CD4-positive, alpha-beta T cell treated with Interleukin-2 at 100 ng/mL for 4 hours (primary cell): Measurements from ENCODE around the gene GNRH2.
"Not testable (repeated sequence)": the region's sequence is repeated elsewhere in the genome, so short reads cannot be mapped to it uniquely, and the experiment has no call there.

ENCODE experiments used
- DNase-seq: peaks from one replicate; pipeline ENCODE4 v3.0.0-alpha.2; 2020; ENCODE audit warnings: low spot score

GNRH2 gene

GRCh38 chr20:3073251-3073643 is 29.8 kb downstream of the GNRH2 start:
- DNase-seq, result not testable (repeated sequence)

GRCh38 chr20:3074812-3075211 is 31.4 kb downstream of the GNRH2 start:
- DNase-seq, result no peak

- DNase-seq, result not testable (repeated sequence)
These were observed 31.9 kb downstream of the GNRH2 start for GRCh38 chr20:3075315-3075714.

- no peak for DNase-seq
These were observed 34.3 kb downstream of the GNRH2 start for GRCh38 chr20:3077618-3078134.

- DNase-seq, result no peak
These were observed 37.5 kb downstream of the GNRH2 start for GRCh38 chr20:3080939-3081388.

GRCh38 chr20:3081641-3082040 is 38.2 kb downstream of the GNRH2 start:
- DNase-seq, result no peak

GRCh38 chr20:3082306-3082951 is 39.0 kb downstream of the GNRH2 start:
- no peak for DNase-seq

GRCh38 chr20:3082955-3083952 is 39.8 kb downstream of the GNRH2 start:
- DNase-seq, result no peak

- no peak for DNase-seq
These were observed 41.0 kb downstream of the GNRH2 start, which contains the start of gene AVP for GRCh38 chr20:3084283-3084985. Gene AVP (minus strand): TSS chr20:3084724. CDS start chr20:3084674, 50 bp downstream.

- DNase-seq, result no peak
These were observed 41.6 kb downstream of the GNRH2 start for GRCh38 chr20:3084986-3085360.

GRCh38 chr20:3085571-3086072 is 42.2 kb downstream of the GNRH2 start:
- DNase-seq, result no peak

GRCh38 chr20:3088031-3088430 is 44.6 kb downstream of the GNRH2 start:
- DNase-seq, result no peak

- no peak for DNase-seq
These were observed 47.1 kb downstream of the GNRH2 start for GRCh38 chr20:3090565-3090964.

GRCh38 chr20:3092611-3093379 is 49.4 kb downstream of the GNRH2 start:
- peak; percentile 17 for DNase-seq

GRCh38 chr20:3093861-3094361 is 50.5 kb downstream of the GNRH2 start:
- DNase-seq, result no peak

- DNase-seq, result no peak
These were observed 51.6 kb downstream of the GNRH2 start for GRCh38 chr20:3094848-3095629.
